Occipital lobe (tissue), 2 donors: Measurements from ENCODE around the gene ACTC1. TPM values are rescaled to one million over a fixed set of nuclear protein-coding genes. Genes with fewer than 3 reads are reported as not detected.

Source experiments
- DNase-seq: peaks from one replicate; lab custom pipeline; 2025; lab: John Stamatoyannopoulos, UW
- total RNA-seq: library from RNA; depleted of rRNA; stranded (reverse); fragments of >200 nt; gene quantifications from one replicate; pipeline ENCODE4 v1.2.3, GENCODE V29; 2014

Gene ACTC1
- total RNA-seq, 1 donor from 2014 or later, result 0.31 TPM

- DNase-seq, result no peak
Measured at GRCh38 chr15:34802371-34802770, 7.0 kb upstream of the ACTC1 start.

DNA sequence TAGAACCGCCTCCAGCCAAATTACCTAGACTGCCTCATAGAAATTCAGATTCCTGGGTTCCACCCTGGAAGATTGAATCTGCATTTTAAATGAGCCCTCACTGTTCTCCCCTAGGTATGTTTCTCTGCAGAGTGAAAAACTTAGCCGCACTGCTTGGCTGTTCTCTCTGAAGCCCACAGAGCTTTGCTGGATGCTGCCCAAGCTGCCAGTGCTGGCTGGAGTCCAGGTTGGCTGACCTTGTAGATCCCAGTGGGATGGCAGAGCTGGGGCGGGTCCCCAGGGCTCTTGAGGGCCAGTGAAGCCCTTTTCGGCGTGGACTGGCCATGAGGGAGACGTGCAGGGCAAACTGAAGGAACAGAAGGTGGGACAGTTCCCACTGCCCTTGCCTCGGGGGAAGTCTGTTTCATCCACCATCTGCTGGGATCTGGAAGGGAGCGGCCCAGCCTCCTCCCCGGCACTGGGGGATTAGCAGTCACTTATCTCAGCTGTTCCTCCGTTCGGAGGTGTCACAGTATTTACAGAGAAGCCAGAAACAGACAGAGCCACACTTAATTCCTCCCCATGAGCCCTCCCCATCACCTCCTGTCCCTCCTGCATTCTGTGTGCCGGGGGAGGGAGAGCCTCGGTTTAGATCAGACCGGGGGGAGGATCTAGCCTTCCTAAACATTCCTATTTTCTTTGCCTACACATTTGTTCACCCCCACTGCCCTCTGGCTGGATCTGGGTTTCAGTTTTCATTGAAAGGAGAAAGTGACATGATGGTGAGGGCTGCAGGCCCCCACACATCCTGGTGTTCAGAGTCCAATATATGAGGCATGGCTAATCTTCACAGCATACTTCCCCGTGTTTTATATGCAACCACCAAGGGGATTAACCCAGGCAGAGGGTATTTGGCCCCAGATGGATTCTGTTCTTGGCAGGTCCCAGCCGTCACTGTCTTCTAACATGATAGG lies 4.1 kb upstream of the ACTC1 start:
- no peak for DNase-seq

DNA sequence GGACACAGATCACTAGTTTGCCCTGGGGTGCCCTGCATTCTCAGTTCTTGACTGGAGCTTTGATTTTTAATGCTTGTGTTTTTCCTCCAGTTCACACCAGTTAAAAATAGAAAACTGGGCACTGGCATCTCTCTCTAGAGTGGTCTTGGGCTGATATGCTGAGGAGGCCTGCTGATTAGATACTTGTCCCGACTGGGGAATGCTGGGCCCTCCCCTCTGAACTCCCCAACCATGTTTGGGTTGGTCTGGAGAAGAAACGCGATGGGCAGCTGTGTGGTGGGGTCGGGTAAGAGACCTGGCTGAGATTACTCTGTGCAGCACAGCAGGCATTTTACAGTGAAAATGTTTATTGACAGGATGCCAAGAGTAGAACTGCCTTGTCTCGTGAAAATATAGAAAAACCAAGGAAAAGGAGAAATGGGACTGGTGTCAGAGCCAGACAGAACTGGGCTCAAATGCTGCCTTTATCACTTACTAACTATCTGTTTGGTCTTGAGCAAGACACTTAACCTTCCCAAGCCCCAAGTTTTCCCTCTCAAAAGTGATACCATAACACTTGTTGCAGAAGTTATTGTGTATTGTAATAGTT lies 1.6 kb upstream of the ACTC1 start:
- DNase-seq, result no peak

- no peak for DNase-seq
Measured at GRCh38 chr15:34794590-34795206, 651 bp downstream of the ACTC1 start.

DNA sequence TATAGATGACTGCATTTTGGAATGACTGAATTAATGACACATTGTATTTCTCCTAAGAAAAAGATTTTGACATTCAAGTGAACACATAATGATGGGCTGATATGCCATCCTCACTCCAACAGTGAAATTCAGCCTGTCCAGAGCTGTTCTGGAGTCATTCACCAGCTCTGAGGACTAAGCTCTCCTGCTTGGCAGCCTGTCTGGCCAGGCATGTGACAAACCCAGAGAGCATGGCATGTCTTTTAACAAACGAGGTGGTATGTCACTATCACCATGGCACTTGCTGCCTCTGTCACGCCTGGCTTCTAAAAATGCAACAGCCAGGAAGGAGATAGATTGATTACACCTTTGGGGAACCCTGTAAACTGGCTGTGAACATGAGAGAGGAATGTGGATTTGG lies 1.4 kb downstream of the ACTC1 start:
- DNase-seq, result no peak

- DNase-seq, result no peak
Measured at GRCh38 chr15:34793071-34793470, 2.3 kb downstream of the ACTC1 start.

- DNase-seq, result no peak
Measured at GRCh38 chr15:34791701-34792100, 3.6 kb downstream of the ACTC1 start.

DNA sequence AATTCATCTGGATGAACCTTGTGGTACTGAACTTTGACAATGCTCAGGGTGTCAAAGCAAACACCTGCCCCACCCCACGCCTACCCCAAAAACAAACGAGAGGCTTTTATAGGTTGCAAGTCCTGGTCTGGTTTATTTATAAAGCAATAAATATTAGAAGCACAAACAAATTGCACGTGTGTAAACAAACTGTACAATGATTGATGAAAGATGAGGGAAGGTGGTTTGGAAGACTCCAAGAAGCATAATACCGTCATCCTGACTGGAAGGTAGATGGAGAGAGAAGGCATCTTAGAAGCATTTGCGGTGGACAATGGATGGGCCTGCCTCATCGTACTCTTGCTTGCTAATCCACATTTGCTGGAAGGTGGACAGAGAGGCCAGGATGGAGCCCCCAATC lies 5.2 kb downstream of the ACTC1 start:
- no peak for DNase-seq

DNA sequence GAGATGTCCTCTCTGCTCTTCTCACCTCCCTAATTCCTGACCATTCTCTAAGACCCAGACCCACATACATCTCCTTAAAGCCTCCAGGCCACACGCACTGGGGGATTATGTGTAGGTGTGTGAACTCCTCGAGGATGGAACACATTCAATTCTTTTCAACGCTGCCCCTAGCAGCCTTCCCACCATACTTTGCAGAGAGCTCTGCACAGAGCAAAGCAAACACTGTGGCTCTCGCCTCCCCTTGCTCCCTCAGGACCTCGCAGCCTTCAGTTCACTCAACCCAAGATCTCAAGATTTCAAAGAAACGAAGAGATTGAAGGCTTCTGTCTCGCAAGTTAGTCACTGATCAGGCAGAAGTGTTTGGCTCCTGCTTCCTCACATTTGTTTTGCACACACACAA lies 6.0 kb downstream of the ACTC1 start:
- DNase-seq, result no peak

- no peak for DNase-seq
Measured at GRCh38 chr15:34786206-34786605, 9.1 kb downstream of the ACTC1 start.

DNA sequence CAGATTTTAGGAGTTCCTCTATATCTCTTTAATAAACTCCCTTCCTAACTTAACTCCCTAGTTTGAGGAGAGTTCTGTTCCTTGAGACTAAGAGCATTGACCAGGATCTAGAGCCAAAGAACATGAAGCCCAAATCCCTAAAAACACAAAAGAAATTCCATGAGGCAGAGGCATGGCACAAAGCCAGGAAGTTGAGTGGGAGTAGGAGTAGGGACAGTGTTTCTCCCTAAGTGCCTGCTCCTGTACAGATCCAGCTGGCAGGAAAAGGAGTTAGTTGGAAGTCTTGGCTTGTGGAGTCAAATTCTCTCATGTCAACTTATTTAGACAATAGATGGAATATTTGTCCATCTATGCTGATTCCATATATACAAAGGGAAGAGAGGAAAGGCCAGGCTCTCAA lies 11.4 kb downstream of the ACTC1 start:
- no peak for DNase-seq

DNA sequence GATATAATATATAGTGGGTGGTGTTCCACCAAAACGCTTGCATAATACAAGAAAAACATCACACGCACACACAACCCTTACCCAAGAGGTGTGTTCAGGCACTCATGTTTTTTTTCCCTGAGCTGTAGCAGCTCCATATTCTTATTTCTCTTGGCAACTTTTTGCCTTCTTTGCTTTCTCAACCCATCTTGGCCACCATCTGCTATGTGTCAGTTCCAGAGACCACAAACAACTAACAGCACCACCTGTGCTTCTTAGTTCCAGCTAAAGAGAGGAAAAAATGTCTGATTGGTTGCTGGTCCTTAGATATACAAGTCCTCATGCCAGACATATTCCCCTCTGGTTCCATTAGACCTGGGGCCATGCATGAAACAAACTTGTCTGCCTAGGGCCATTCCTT lies 11.9 kb downstream of the ACTC1 start:
- DNase-seq, result no peak

- DNase-seq, result no peak
Measured at GRCh38 chr15:34782901-34783300, 12.4 kb downstream of the ACTC1 start.

GRCh38 chr15:34780725-34781124 lies 14.6 kb downstream of the ACTC1 start:
- DNase-seq, result no peak

DNA sequence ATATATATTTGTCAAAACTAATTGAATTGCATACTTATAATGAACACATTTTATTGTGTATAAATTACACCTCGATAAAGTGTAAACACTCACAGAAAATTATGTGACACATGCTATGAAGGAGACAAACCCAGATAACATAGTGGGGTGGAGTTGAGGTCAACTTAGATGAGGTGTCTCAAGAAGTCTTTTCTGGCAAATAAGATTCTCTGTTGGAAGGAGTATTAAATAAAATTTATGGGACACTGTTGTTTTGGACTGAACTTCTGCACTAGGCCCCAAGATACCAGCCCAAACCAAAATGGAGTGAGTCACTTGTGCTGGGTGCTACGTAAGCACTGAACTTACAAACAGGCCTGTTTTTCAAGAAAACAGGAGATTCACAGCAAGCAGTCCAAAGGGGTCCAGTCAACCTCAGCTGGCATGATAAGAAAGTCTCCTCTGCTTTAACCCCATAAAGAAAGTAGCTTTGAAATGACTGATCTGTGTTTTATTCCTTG lies 18.7 kb downstream of the ACTC1 start:
- DNase-seq, result no peak

DNA sequence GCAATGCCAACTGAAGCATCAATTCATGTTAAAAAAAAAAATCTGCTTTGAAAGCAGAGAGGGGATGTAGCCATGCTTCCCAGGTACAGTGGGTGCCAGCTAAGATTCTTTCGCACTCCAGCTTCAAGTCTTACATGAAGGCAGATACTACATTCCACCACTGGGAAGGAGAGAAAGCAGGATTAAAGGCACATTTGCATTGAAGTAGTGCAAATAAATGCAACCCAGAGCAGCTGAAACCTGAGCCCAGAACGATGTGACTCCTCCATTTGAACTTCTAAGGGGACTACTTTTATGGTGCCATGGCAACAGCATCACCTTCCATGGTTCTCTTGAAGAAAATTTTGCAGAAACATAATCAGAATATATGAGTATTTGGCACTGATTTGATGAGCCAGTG lies 21.4 kb downstream of the ACTC1 start:
- no peak for DNase-seq

GRCh38 chr15:34773013-34773412 lies 22.3 kb downstream of the ACTC1 start:
- DNase-seq, result no peak

- no peak for DNase-seq
Measured at GRCh38 chr15:34772312-34772711, 23.0 kb downstream of the ACTC1 start.

GRCh38 chr15:34769711-34770110 lies 25.6 kb downstream of the ACTC1 start:
- DNase-seq, result no peak

DNA sequence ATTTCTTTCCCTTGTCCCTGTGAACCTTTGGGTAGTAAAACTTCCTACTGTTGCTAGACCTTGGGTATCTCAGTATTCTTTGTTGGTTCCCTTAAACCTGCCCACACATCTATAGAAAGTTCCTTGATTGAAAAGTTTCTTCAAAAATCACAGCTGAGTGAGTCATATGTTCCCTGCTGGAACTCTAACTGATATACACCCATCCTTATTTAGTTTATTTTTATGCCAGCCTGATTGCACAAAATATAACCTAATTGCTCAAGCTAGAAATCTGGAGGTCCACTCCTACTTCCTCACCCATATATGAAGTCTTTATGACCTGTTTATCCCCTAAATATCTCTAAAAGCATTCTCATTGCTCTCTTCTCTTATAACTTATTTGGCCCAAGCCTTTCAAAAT lies 26.8 kb downstream of the ACTC1 start:
- DNase-seq, result no peak

GRCh38 chr15:34765741-34766140 lies 29.6 kb downstream of the ACTC1 start:
- DNase-seq, result no peak

- DNase-seq, result no peak
Measured at GRCh38 chr15:34760909-34761308, 34.4 kb downstream of the ACTC1 start.
